AG20443 (cell line): ENCODE results near the gene SLC22A25.
"Not testable (repeated sequence)": the region's sequence is repeated elsewhere in the genome, so short reads cannot be mapped to it uniquely, and the experiment has no call there.

Experiments
- DNase-seq: peaks from one replicate; pipeline ENCODE4 v3.0.0; 2012; ENCODE audit warnings: low spot score, mixed read lengths

Gene SLC22A25

DNA sequence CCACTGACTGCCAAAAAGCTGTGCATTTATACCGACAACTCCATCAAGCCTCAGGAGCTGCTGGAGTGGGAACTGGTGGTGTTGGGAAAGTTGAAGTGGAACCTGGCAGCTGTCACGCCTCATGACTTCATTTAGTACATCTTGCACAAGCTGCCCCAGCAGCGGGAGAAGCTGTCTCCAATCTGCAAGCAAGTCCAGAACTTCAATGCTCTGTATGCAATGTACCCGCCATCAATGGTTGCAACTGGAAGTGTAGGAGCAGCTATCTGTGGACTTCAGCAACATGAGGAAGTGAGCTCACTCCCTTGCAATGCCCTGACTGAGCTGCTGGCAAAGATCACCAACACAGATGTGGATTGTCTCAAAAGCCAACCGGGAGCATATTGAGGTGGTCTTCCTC, at the start of gene SLC22A25:
Gene SLC22A25, minus strand, starts transcription at position 67 of the 400 bp plus-strand sequence. CDS start 13,947 bp downstream, outside the sequence.
- DNase-seq = peak; percentile 12

DNA sequence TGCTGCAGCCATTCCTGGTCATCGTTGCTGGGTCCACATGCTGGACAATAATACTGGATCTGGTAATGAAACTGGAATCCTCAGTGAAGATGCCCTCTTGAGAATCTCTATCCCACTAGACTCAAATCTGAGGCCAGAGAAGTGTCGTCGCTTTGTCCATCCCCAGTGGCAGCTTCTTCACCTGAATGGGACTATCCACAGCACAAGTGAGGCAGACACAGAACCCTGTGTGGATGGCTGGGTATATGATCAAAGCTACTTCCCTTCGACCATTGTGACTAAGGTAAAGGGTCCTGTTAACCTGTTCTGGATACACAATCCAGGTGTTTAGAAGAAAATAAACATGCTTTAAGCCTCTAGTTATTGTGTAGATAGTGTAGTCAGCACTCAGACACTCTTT, 46.9 kb upstream of the SLC22A25 start:
- DNase-seq = no peak

DNA sequence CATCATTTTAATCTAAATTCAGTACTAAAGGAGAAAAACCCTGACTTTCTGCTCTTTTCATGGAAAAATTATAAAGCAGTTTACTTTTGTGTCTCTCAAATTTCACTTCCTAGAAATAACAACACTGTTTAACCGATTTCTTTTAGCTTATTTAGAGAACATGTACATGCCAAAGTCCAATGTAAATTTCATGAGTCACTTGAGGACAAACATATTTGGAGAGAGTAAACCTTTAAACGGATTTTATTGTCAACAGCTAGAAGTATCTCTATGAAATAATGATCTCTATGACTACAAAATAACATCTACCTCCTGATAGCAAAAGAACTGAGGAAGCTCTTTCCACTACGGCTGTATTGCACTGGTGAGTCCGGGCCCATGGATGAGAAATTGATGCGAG, 46.3 kb upstream of the SLC22A25 start:
- DNase-seq = no peak

DNA sequence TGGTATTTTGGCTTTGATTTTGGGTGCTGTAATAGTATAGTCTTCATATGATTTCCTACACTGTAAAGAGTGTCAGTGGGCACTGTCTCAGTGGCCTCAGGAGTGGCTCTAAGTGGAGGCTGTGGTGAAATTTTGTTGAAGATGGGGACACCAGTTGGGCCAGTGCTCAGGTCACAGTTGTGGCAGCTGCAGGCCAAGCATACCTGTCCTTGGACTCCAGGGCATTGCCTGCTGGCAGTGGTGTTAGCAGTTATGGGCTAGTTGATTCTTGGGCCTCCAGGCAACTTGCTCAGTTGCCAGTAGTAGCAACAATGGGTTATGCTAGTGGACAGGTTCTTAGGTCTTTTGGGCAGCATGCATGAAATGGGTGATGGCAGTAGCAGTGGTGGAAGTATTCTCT, 39.2 kb upstream of the SLC22A25 start:
- DNase-seq = no peak

DNA sequence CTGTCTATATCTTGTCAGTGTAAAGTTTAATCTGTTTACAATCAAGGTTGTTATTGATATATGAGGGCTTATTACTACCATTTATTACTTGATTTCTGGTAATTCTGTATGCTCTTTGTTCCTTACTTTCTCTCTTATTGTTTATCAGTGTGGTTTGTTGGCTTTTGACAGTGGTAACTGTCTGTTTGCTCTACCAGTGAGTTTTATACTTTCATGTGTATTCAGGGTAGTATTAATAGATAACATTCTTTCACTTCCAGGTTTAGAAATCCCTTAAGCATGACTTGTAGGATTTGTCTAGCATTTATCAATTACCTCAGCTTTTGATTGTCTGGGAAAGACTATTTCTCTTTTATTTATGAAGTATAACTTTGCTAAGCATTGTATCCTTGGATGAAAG, 37.5 kb upstream of the SLC22A25 start:
- DNase-seq = no peak

DNA sequence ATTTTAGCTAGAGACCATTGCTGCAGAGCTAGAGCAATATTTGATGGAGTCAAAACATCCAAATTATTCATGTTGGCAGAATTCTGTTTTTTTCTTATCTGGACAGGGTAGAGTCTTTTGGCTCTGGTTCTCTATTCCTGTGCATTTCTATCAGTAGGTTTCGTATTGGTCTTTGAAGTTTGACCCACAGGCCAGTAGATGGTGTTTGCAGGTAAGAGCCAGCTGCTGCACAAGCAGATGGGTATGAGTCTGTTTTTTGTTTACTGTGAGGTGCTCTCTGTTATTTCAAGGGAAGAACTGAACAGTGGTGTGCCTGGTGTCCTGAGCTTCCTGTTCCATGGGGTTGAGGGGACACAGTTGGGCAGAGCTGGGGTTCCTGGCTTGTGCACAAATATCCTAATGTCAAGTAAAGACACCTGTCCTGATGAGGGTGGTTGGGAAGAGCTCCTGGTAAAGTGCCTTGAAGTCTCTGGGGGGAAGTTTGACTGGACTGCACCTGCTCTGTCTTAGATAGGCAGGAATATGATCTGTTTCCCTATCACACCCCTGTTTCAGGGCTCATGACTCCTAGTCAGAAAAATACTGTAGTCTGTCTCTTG, 34.0 kb upstream of the SLC22A25 start:
- no peak for DNase-seq

DNA sequence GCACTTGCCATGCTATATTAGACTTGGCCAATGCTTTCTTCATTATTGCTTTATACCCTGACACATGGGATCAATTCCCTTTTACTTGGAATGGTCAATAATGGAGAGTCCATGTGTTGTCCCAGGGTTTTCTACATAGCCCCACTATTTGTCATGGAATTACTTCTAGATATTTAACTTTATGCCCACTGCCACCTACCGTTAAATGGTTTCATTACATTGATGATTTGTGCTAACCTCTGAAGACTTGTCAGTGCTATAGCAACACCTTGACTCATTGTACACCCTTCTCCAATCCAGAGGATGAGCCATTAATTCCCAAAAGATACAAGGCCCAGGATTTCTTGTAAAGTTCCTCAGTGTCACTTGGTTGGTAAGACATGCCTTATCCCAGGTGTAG, 31.4 kb upstream of the SLC22A25 start:
- DNase-seq = no peak

DNA sequence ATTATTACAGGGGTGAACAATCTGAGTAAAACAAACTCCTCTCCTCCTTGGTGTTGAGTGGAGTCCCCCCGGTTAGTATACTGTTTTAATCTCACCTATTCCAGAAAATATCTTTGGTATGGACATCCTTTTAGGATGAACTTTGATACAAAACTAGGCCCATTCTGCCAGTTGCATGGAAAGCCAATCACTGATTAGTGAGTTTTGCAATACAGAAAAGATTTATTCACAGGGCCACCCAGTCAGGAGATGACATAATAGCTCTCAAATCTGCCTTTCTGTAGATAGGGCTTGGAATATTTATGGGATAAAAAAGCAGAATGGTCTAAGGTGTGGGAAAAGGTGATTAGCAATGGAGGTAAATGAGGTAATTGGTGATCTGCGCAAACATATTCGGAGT, 30.3 kb upstream of the SLC22A25 start:
- DNase-seq = no peak

DNA sequence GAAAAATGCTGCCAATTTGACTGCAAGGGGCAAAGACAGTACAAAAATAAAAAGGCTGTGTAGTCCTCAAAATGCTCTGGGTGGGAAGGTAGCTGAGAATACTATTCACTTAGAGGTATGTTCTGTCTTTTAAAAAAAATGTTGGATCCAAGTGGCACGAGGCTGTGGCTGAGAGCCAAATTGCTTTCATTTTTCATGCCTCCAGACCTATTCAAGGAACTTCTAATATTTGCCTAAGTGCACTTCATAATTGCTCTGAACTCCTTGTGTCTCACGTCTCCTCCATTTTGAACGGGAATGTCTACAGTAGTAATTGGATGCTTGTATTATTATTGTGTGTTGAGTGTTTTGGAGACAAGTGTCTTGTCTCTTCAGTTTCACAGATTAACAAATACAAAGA, 19.1 kb upstream of the SLC22A25 start:
- no peak for DNase-seq

DNA sequence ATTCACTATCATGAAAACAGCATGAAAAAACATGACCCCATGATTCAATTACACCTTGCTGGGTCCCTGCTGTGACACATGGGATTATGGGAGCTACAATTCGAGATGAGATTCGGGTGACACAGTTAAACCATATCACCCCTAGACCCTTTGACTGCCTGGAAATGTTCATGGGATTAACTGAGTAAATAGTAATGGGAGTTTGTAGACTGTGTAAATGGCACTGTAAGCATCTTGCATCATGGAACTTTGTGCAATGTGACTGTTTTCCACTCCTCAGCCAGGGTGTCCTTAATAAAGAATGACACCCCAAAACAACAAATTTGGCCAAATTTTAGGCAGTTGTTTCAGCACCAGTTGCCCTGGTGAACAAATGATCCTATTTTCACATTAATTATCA, 7.9 kb upstream of the SLC22A25 start:
- no peak for DNase-seq

DNA sequence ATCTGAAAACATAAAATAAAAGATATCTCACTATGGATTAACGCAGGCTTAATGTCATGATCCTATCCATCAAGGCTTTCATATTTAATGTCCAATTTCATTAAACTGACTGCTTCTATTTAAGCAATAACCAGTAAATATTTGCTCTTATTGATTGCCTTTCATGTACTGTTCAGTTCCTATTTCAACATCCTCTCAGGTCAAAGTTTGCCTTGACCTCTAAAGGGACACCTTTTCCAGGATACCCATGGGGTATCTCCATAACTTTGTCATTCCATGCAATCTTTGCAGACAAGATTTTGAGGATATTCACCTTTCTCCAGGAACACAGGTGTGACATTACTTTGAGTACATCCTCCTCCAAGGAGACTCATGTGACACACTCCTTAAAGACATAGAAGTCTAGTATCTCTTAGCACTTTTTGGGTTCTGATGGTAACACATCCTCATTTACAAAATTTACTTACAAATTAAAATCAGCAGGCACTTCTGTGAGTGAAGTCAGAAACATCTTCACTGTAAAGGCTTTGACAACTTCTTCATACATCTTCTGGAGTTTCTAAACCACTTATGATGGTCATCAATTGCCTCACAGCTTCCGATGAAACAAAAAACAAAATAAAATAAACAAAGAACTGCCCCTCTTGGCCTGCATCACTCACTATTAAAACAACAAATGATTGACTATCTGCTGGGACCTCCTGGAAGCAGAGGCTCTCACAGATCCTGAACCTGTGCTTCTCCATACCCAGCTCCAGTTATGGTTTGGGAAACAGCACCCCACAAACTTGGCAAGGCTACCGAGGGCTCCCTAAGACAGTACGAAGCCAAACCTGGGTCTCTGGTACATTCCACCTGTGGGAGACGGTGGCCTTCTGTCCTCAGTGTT, 7.0 kb upstream of the SLC22A25 start:
- DNase-seq = no peak

DNA sequence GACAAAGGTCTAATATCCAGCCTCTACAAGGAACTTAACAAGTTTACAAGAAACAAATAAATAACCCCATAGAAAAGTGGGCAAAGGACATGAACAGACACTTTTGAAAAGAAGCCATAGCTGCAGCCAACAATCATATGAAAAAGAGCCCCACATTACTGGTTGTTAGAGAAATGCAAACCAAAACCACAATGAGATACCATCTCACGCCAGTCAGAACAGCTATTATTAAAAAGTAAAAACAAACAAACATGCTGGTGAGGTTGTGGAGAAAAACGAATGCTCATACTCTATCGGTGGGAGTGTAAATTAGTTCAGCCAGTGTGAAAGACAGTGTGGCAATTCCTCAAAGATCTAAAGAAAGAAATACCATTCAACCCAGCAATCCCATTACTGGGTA, 5.6 kb upstream of the SLC22A25 start:
- no peak for DNase-seq

DNA sequence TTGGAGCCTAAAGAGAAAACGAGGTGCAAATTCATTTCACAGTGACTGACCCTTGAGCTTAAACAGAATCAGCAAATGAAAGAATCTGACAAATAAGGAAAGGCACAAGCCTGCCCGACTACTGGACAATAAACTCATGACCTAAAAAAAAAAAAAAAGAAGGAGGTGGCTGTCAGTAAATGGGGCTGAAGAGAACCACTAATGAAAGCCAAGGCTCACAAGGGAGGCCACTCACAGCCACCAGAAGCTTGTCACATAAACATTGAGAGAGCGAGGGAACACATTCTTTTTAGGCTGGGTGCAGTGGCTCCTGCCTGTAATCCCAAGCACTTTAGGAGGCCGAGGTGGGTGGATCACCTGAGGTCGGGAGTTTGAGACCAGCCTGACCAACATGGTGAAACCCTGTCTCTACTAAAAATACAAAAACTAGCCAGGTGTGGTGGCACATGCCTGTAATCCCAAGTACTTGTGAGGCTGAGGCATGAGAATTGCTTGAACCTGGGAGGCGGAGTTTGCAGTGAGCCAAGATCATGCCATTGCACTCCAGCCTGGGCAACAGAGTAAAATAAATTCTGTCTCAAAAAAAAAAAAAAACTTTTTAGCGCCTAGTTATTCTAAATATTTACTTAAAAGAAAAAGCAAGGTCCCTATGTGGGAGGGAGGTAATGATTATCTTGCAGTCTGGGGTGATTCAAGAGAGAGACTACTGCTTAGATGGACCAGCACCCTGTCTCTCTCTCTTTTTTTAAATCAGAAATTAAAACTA, 4.0 kb upstream of the SLC22A25 start:
- DNase-seq = not testable (repeated sequence)

DNA sequence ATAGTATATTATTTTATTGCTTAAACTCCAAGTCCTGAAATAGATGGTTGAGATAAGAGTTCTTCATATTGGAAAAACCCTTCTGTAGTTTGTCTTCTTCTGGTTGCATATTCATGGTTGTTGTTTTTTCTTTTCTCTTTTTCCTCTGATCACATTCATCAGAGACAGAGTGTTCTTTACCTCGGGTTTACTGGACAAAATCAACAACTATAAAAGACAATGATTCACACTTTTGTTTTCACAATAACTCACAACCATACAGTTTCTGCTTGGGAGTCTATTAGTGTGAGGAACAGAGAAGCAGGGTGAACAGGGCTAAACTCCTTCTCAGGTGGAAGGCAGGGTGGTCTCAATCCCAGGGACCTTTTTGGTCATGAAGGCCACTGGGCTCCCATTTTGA, 2.6 kb upstream of the SLC22A25 start:
- no peak for DNase-seq

DNA sequence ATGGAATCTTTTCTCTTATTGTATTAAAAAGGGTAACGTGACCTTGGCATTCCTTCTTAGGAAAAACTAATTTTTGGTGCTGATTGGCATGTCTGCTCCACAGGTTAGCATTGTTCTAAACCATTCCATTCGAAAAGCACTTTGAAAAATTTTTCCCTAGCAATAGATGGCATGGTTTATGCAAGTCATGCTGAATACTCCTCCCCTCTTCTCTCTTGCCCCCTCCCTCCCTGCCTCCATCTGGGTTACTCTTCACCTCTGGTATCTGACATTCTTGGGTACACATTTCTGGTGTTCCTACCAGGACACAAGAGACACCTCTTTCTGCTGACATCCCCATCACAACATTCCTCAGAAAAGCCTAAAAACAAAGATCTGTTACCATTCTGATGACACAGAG, 1.5 kb upstream of the SLC22A25 start:
- no peak for DNase-seq

DNA sequence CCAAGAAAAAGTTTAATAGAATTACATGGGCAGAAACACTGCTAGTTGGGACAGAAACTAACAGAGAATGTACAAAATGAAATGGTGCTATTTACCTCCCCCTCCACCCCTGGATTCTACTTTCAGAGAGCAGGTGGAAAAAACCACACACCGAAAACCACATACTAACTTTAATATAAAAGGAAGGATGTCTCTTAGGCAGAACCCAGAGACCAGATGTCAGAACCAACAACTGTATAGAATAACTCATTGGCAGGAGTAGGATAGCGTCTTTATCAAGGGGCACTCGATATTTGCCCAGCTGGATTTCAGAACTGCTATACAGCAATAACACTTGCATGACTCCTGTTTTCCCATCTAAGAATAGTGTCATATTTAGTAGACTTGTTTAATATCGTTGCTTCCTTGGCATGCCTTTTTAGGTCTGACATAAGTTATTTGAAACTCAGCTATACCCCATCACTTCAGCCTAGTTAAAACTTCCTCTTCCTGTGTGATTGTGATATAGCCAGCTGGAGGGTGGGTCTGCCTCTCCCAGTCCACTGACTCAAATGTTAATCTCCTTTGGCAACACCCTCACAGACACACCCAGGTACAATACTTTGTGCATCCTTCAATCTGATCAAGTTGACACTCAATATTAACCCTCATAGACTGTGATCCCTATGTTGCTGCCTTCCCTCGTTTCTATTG, 1.2 kb downstream of the SLC22A25 start:
- DNase-seq = no peak

DNA sequence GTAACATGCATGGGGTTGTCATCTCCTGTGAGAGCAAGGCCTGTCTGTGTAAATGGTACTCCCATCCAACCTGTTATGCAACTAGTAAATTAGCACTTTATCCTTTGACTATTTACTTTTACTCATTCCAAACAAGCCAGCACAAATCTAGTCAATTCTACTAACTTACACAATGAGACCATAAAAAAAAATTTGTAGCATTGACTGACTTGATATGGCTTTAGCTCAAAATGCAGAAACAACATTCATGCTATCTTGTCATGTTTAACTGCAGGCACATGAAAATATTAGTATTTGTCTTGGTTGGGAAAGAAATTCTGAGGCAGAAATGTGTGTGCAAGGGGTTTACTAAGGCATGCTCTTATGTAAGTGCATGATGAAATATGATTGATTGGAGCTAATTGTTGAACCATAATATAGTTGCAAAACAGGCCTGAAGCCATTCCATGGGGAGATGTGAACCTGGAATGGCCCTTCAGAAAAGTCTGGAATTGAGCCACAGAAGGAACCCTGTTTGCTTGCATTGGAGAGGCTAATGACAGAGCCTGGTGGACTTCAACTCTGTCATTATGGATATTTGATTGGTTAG, 2.5 kb downstream of the SLC22A25 start:
- no peak for DNase-seq

DNA sequence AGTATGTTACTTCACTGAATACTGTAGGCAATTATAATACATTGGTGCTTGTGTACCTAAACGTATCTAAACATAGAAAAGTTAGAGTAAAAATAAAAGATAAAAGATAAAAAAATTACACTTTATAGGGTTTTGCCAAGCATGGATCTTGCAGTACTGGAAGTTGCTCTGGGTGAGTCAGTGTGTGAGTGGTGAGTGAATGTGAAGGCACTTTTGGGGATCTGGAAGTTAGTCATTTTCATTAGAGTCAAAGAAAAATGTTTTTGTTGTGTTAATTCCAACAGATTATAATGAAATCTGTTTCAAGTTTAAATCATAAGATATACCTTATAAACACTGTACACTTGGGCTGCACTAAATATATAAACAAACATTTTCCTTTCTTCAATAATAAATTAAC, 3.3 kb downstream of the SLC22A25 start:
- no peak for DNase-seq

DNA sequence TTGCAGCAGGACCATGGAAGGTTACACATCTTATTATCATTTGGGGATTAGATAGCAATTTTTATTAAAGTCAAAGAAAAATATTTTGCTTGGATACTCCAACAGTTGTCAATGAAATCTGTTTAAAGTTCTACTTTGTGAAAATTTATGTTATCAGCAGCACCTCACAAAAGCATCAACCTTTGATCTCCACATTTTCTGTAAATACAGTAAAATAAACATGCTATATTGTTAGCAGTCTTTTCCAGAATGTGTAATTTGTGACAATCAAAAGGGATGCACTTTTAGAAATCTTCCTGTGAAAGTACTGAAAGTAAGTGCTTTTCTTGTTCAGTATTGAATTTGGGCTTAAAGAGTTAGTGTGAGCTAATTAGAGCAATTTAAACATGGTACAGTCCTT, 4.1 kb downstream of the SLC22A25 start:
- no peak for DNase-seq

DNA sequence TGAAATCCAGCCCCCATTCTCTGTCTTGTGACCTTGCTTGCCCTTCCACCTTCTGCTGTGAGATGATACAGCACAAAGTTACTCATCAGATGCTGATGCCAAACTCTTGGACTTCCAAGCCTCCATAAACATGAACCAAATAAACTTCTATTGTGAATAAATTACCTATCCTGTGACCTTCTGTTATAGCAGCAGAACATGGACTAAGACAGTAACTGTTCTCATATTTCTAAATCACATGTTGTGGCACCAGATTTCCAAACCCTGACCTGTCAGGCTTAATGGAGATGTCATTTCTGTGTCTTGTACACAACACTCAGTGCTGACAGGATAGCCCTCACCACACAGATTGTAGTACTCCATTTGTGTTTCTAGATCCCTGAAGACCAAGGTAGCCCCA, 6.0 kb downstream of the SLC22A25 start:
- no peak for DNase-seq

DNA sequence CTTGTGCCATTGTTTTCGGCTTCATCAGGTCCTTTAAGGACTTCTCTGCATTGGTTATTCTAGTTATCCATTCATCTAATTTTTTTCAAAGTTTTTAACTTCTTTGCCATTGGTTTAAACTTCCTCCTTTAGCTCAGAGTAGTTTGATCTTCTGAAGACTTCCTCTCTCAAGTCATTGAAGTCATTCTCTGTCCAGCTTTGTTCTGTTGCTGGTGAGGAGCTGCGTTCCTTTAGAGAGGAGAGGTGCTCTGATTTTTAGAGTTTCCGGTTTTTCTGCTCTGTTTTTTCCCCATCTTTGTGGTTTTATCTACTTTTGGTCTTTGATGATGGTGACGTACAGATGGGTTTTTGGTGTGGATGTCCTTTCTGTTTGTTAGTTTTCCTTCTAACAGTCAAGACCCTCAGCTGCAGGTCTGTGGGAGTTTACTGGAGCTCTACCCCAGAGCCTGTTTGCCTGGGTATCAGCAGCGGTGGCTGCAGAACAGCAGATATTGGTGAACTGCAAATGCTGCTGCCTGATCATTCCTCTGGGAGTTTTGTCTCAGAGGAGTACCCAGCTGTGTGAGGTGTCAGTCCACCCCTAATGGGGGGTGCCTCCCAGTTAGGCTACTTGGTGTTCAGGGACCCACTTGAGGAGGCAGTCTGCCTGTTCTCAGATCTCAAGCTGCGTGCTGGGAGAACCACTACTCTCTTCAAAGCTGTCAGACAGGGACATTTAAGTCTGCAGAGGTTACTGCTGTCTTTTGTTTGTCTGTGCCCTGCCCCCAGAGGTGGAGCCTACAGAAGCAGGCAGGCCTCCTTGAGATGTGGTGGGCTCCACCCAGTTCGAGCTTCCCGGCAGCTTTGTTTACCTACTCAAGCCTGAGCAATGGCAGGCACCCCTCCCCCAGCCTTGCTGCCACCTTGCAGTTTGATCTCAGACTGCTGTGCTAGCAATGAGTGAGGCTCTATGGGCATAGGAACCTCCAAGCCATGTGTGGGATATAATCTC, 7.6 kb downstream of the SLC22A25 start:
- not testable (repeated sequence) for DNase-seq
